ENCODE data around the gene BRINP1. TPM values are rescaled to one million over a fixed set of nuclear protein-coding genes. Genes with fewer than 3 reads are reported as not detected.

Gene BRINP1
- total and polyA plus RNA-seq, 12 donors: 0.03 to 4.0 (median 0.30) TPM

- Histone ChIP-seq H3K27ac (no peak overlapping the region), H3K4me1 (no peaks in the 10 kb centered on the region)
- intact Hi-C loops (cut with DNase I): loop anchor here in 3 of 10 donors (10.0 kb wide), 2 partner anchors 1513 to 1653 kb away; no protein-coding TSS in a partner anchor
These were observed 71.0 kb downstream of the BRINP1 start for GRCh38 chr9:119298076-119298853.

GRCh38 chr9:119291554-119291953 lies 77.7 kb downstream of the BRINP1 start:
- Histone ChIP-seq H3K9me3 (no peaks in the 10 kb centered on the region), H3K4me3 (no peak overlapping the region), H3K27me3 (no peaks in the 10 kb centered on the region), H3K4me1 (no peaks in the 10 kb centered on the region), H3K36me3 (no peaks in the 10 kb centered on the region), H3K27ac (no peak overlapping the region)
- DNase-seq: no peak
- TF ChIP-seq CTCF (IDR thresholded peaks at IDR 0.05): no peak
- intact Hi-C loops (cut with DNase I): loop anchor here in 3 of 10 donors (5.0 to 10.0 kb wide), 3 partner anchors 299 to 1647 kb away; no protein-coding TSS in a partner anchor
- WGBS, 2 donors: 20 to 21% methylated on average over 1 of the region's 1 CpG
- no peak for ATAC-seq

More at GRCh38 chr9:119298076-119298853, 71.0 kb downstream of the BRINP1 start:
- no peak overlapping the region for H3K4me3 ChIP-seq
- 47 to 67% methylated on average over 3 of the region's 3 CpGs for WGBS, 2 donors
- no peak for ATAC-seq
- no peaks in the 10 kb centered on the region for H3K27me3 ChIP-seq
- H3K36me3 ChIP-seq: no peaks in the 10 kb centered on the region
- TF ChIP-seq CTCF (IDR thresholded peaks at IDR 0.05): no peak
- no peaks in the 10 kb centered on the region for H3K9me3 ChIP-seq
- DNase-seq: no peak

- DNase-seq (peak in 1 of 2 donors; percentile 74), ATAC-seq (peak in 4 of 8 donors; percentile 51 to 64 (median 60))
- 9 to 17% methylated on average over 3 of the region's 3 CpGs for WGBS, 2 donors
- no peaks in the 10 kb centered on the region for H3K27me3 ChIP-seq
- H3K4me3 ChIP-seq: no peak overlapping the region
- no peaks in the 10 kb centered on the region for H3K9me3 ChIP-seq
- no peaks in the 10 kb centered on the region for H3K4me1 ChIP-seq
- H3K36me3 ChIP-seq: no peaks in the 10 kb centered on the region
- no peak overlapping the region for H3K27ac ChIP-seq
- TF ChIP-seq CTCF (IDR thresholded peaks at IDR 0.05): peak; percentile 76 to 87 (median 79)
- intact Hi-C loops (cut with DNase I): loop anchor here in 8 of 10 donors (1.0 to 10.0 kb wide), 11 partner anchors 295 to 1645 kb away; no protein-coding TSS in a partner anchor
These were observed 79.3 kb downstream of the BRINP1 start for GRCh38 chr9:119289740-119290433.

GRCh38 chr9:119284587-119285337 lies 84.5 kb downstream of the BRINP1 start:
- Histone ChIP-seq H3K4me3 (no peak overlapping the region), H3K27me3 (no peaks in the 10 kb centered on the region), H3K27ac (no peak overlapping the region), H3K9me3 (no peaks in the 10 kb centered on the region), H3K36me3 (no peaks in the 10 kb centered on the region), H3K4me1 (peaks cover 0 to 6% (median 0%) of the 10 kb centered on the region in 9 donors)
- DNase-seq (no peak), ATAC-seq (no peak)
- TF ChIP-seq CTCF (IDR thresholded peaks at IDR 0.05): no peak
- 68 to 69% methylated on average over 12 of the region's 12 CpGs for WGBS, 2 donors
- intact Hi-C loops (cut with DNase I): loop anchor here in 6 of 10 donors (5.0 to 10.0 kb wide), 6 partner anchors 290 to 1500 kb away; no protein-coding TSS in a partner anchor
